Measurements from ENCODE around the gene EAF2. TPM values are rescaled to one million over a fixed set of nuclear protein-coding genes. Genes with fewer than 3 reads are reported as not detected.
"Not testable (repeated sequence)": the region's sequence is repeated elsewhere in the genome, so short reads cannot be mapped to it uniquely, and the experiment has no call there.

EAF2 gene
- polyA plus RNA-seq, 1 donor, result 6.0 TPM

- no peak overlapping the region for H3K27ac ChIP-seq (ENCODE audit: low read length)
- no peaks in the 10 kb centered on the region for H3K9me3 ChIP-seq (ENCODE audit: control insufficient read depth, low read depth, low read length)
- no peaks in the 10 kb centered on the region for H3K27me3 ChIP-seq (ENCODE audit: control insufficient read depth, insufficient read depth, low read length)
- H3K36me3 ChIP-seq (ENCODE audit: control insufficient read depth, insufficient read depth, low read length), result no peaks in the 10 kb centered on the region
- H3K4me1 ChIP-seq (ENCODE audit: control insufficient read depth, insufficient read depth, low read length), result no peaks in the 10 kb centered on the region
- no peak overlapping the region for H3K4me3 ChIP-seq (ENCODE audit: low read length)
- 42% methylated on average over 2 of the region's 5 CpGs for WGBS (ENCODE audit: insufficient coverage, low lambda C conversion rate)
- no peak for DNase-seq
Observed at GRCh38 chr3:121855555-121855954, 20.5 kb downstream of the EAF2 start.

DNA sequence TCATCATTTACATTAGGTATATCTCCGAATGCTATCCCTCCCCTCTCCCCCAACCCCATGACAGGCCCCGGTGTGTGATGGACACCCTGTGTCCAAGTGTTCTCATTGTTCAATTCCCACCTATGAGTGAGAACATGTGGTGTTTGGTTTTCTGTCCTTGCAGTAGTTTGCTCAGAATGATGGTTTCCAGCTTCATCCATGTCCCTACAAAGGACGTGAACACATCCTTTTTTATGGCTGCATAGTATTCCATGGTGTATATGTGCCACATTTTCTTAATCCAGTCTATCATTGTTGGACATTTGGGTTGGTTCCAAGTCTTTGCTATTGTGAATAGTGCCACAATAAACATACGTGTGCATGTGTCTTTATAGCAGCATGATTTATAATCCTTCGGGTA is 22.8 kb downstream of the EAF2 start:
- not testable (repeated sequence) for H3K4me3 ChIP-seq (ENCODE audit: low read length); H3K4me1 ChIP-seq (ENCODE audit: control insufficient read depth, insufficient read depth, low read length); H3K27ac ChIP-seq (ENCODE audit: low read length); DNase-seq; H3K9me3 ChIP-seq (ENCODE audit: control insufficient read depth, low read depth, low read length); H3K27me3 ChIP-seq (ENCODE audit: control insufficient read depth, insufficient read depth, low read length); H3K36me3 ChIP-seq (ENCODE audit: control insufficient read depth, insufficient read depth, low read length)
- whole genome bisulfite sequencing (ENCODE audit: insufficient coverage, low lambda C conversion rate), result no CpG with 5 or more reads among the region's 5 CpGs

GRCh38 chr3:121863247-121863646 is 28.2 kb downstream of the EAF2 start:
- H3K27ac ChIP-seq (ENCODE audit: low read length); H3K4me1 ChIP-seq (ENCODE audit: control insufficient read depth, insufficient read depth, low read length); H3K36me3 ChIP-seq (ENCODE audit: control insufficient read depth, insufficient read depth, low read length); H3K27me3 ChIP-seq (ENCODE audit: control insufficient read depth, insufficient read depth, low read length); DNase-seq; H3K9me3 ChIP-seq (ENCODE audit: control insufficient read depth, low read depth, low read length); H3K4me3 ChIP-seq (ENCODE audit: low read length): not testable (repeated sequence)
- WGBS (ENCODE audit: insufficient coverage, low lambda C conversion rate), result no CpG with 5 or more reads among the region's 9 CpGs

- no peaks in the 10 kb centered on the region for H3K4me1 ChIP-seq (ENCODE audit: control insufficient read depth, insufficient read depth, low read length)
- DNase-seq, result no peak
- H3K36me3 ChIP-seq (ENCODE audit: control insufficient read depth, insufficient read depth, low read length), result no peaks in the 10 kb centered on the region
- no peak overlapping the region for H3K4me3 ChIP-seq (ENCODE audit: low read length)
- H3K9me3 ChIP-seq (ENCODE audit: control insufficient read depth, low read depth, low read length), result peaks cover 5% of the 10 kb centered on the region
- no peaks in the 10 kb centered on the region for H3K27me3 ChIP-seq (ENCODE audit: control insufficient read depth, insufficient read depth, low read length)
- H3K27ac ChIP-seq (ENCODE audit: low read length), result no peak overlapping the region
Observed at GRCh38 chr3:121863801-121864200, 28.8 kb downstream of the EAF2 start.

GRCh38 chr3:121869736-121870135 is 34.7 kb downstream of the EAF2 start:
- H3K4me1 ChIP-seq (ENCODE audit: control insufficient read depth, insufficient read depth, low read length), result no peaks in the 10 kb centered on the region
- H3K27me3 ChIP-seq (ENCODE audit: control insufficient read depth, insufficient read depth, low read length), result no peaks in the 10 kb centered on the region
- 100% methylated on average over 1 of the region's 2 CpGs for WGBS (ENCODE audit: insufficient coverage, low lambda C conversion rate)
- H3K9me3 ChIP-seq (ENCODE audit: control insufficient read depth, low read depth, low read length), result no peaks in the 10 kb centered on the region
- DNase-seq, result no peak
- no peaks in the 10 kb centered on the region for H3K36me3 ChIP-seq (ENCODE audit: control insufficient read depth, insufficient read depth, low read length)
- H3K27ac ChIP-seq (ENCODE audit: low read length), result no peak overlapping the region
- no peak overlapping the region for H3K4me3 ChIP-seq (ENCODE audit: low read length)

DNA sequence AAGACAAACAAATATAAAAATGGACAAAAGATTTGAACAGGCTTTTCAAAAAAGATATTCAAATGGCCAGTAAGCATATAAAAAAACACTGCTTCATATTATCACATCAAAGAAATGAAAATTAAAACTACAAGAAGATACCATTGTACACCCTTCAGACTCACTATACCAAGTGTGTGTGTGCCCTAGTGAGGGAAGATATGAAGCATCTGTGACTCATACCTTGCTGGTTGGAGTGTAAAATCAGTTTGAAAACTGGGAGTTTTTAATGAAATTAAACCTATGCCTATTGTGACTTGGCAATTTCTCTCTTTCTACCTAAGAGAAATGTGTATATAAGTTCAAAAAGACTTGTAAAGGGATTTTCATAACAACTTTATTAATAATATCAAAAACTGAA is 35.7 kb downstream of the EAF2 start:
- DNase-seq, result no peak

GRCh38 chr3:121871430-121871829 is 36.4 kb downstream of the EAF2 start:
- Histone ChIP-seq H3K27ac (ENCODE audit: low read length) (no peak overlapping the region), H3K4me1 (ENCODE audit: control insufficient read depth, insufficient read depth, low read length) (no peaks in the 10 kb centered on the region), H3K36me3 (ENCODE audit: control insufficient read depth, insufficient read depth, low read length) (no peaks in the 10 kb centered on the region), H3K4me3 (ENCODE audit: low read length) (no peak overlapping the region), H3K9me3 (ENCODE audit: control insufficient read depth, low read depth, low read length) (no peaks in the 10 kb centered on the region), H3K27me3 (ENCODE audit: control insufficient read depth, insufficient read depth, low read length) (no peaks in the 10 kb centered on the region)
- DNase-seq, result no peak
- WGBS (ENCODE audit: insufficient coverage, low lambda C conversion rate), result no CpG with 5 or more reads among the region's 1 CpG

More for the DNA sequence above, 35.7 kb downstream of the EAF2 start:
- Histone ChIP-seq H3K4me1 (ENCODE audit: control insufficient read depth, insufficient read depth, low read length) (no peaks in the 10 kb centered on the region), H3K9me3 (ENCODE audit: control insufficient read depth, low read depth, low read length) (no peaks in the 10 kb centered on the region), H3K4me3 (ENCODE audit: low read length) (no peak overlapping the region), H3K36me3 (ENCODE audit: control insufficient read depth, insufficient read depth, low read length) (no peaks in the 10 kb centered on the region), H3K27ac (ENCODE audit: low read length) (no peak overlapping the region), H3K27me3 (ENCODE audit: control insufficient read depth, insufficient read depth, low read length) (no peaks in the 10 kb centered on the region)

DNA sequence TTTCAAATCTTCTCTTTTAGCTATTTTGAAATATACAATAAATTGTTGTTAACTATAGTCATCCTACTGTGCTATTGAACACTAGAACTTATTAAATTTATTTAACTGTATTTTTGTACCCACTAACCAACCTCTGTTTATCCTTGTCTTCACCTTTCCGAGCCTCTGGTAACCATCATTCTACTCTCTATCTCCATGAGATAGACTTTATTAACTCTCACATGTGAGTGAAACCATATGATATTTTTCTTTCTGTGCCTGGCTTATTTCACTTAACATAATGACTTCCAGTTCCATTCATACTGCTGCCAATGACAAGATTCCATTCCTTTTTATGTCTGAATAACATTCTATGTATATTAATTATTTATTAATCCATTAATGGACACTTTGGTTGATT is 43.4 kb downstream of the EAF2 start:
- H3K9me3 ChIP-seq (ENCODE audit: control insufficient read depth, low read depth, low read length), result no peaks in the 10 kb centered on the region
- H3K4me1 ChIP-seq (ENCODE audit: control insufficient read depth, insufficient read depth, low read length), result no peaks in the 10 kb centered on the region
- no peak overlapping the region for H3K27ac ChIP-seq (ENCODE audit: low read length)
- DNase-seq, result no peak
- H3K36me3 ChIP-seq (ENCODE audit: control insufficient read depth, insufficient read depth, low read length), result no peaks in the 10 kb centered on the region
- 100% methylated on average over 1 of the region's 1 CpG for WGBS (ENCODE audit: insufficient coverage, low lambda C conversion rate)
- no peak overlapping the region for H3K4me3 ChIP-seq (ENCODE audit: low read length)
- H3K27me3 ChIP-seq (ENCODE audit: control insufficient read depth, insufficient read depth, low read length), result no peaks in the 10 kb centered on the region

GRCh38 chr3:121883507-121883906 is 48.5 kb downstream of the EAF2 start:
- Histone ChIP-seq H3K9me3 (ENCODE audit: control insufficient read depth, low read depth, low read length) (no peaks in the 10 kb centered on the region), H3K4me1 (ENCODE audit: control insufficient read depth, insufficient read depth, low read length) (no peaks in the 10 kb centered on the region), H3K27ac (ENCODE audit: low read length) (no peak overlapping the region), H3K4me3 (ENCODE audit: low read length) (no peak overlapping the region), H3K36me3 (ENCODE audit: control insufficient read depth, insufficient read depth, low read length) (no peaks in the 10 kb centered on the region), H3K27me3 (ENCODE audit: control insufficient read depth, insufficient read depth, low read length) (no peaks in the 10 kb centered on the region)
- DNase-seq, result peak in 1 of 2 donors; percentile 14
- WGBS (ENCODE audit: insufficient coverage, low lambda C conversion rate), result 60% methylated on average over 1 of the region's 1 CpG

DNA sequence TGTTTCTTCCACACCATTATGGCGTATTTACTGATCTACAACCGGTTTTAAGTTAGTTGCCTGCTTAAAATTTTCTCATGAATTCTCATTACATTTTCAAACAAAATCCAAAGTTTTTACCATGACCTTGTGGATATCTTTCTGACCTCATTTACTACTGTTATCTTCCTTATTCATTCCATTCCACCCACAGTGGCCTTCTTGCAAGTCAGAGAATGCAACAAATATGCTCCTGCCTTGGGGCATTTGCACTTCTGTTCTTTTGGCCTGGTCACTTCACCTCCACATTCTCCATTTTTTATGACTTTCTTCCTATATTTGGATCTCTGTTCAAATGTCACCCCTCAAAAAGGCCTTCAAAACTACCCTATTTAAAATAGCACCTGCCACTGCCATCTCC is 50.4 kb downstream of the EAF2 start:
- no peaks in the 10 kb centered on the region for H3K4me1 ChIP-seq (ENCODE audit: control insufficient read depth, insufficient read depth, low read length)
- WGBS (ENCODE audit: insufficient coverage, low lambda C conversion rate), result 92% methylated on average over 2 of the region's 2 CpGs
- H3K36me3 ChIP-seq (ENCODE audit: control insufficient read depth, insufficient read depth, low read length), result no peaks in the 10 kb centered on the region
- H3K4me3 ChIP-seq (ENCODE audit: low read length), result no peak overlapping the region
- no peak overlapping the region for H3K27ac ChIP-seq (ENCODE audit: low read length)
- no peaks in the 10 kb centered on the region for H3K9me3 ChIP-seq (ENCODE audit: control insufficient read depth, low read depth, low read length)
- no peaks in the 10 kb centered on the region for H3K27me3 ChIP-seq (ENCODE audit: control insufficient read depth, insufficient read depth, low read length)
- DNase-seq, result no peak

DNA sequence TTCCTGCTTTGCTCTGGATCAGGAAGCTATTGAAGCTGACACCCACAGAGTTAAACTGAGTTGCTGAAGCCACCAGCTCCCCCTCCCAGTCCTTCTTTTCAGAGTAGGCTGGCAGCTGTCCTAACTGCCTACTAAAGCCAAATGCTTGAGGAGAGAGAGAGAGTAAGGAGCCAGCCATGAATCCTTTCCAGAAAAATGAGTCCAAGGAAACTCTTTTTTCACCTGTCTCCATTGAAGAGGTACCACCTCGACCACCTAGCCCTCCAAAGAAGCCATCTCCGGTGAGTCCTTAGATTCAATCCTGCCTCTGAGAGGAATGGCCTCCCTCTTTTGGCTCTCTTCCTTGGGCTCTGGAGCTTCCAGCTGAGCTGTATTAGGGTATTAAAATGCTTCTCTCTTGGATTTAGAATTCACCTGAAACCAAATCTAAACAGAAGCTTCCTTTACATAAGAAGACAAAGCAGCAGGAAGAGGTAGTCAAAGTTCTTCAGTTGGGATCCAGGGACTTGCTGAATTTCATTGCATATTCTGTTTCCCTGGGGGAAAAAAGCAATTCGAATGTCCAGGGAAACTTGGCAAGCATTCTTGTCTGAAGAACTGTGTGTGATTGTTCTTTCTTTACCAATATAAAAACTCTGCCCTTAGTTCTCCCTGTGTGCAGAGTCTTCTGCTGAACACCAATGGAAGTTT is 59.4 kb downstream of the EAF2 start, which contains the start of gene SLC15A2:
Gene SLC15A2, plus strand, starts transcription at position 101 of the 690 bp plus-strand sequence. Its CDS starts 76 bp downstream, at position 177.
- Histone ChIP-seq H3K27ac (ENCODE audit: low read length) (no peak within 1 kb of the TSS), H3K4me1 (ENCODE audit: control insufficient read depth, insufficient read depth, low read length) (peaks cover 2% of the 10 kb centered on the region), H3K27me3 (ENCODE audit: control insufficient read depth, insufficient read depth, low read length) (no peaks in the 10 kb centered on the region), H3K9me3 (ENCODE audit: control insufficient read depth, low read depth, low read length) (no peaks in the 10 kb centered on the region), H3K4me3 (ENCODE audit: low read length) (no peak within 1 kb of the TSS), H3K36me3 (ENCODE audit: control insufficient read depth, insufficient read depth, low read length) (no peaks in the 10 kb centered on the region)
- no CpG with 5 or more reads among the region's 3 CpGs for WGBS (ENCODE audit: insufficient coverage, low lambda C conversion rate)
- DNase-seq, result no peak

Measured in large intestine (tissue), 3 donors.